Uterus (tissue), 4 donors: ENCODE measurements around the gene USP32. TPM values are rescaled to one million over a fixed set of nuclear protein-coding genes. Genes with fewer than 3 reads are reported as not detected.

Source experiments
- DNase-seq, 2 donors: peaks; one replicate each; pipeline ENCODE4 v3.0.0-alpha.2; 2019 to 2020
- H3K27ac ChIP-seq, 2 donors: fragments of 200-600 bp; sonication (generic); 1 replicate in 1 of 2; 2 replicates in 1 of 2; pipeline ENCODE4 v1.5.1; 2016 to 2018
- H3K27me3 ChIP-seq, 2 donors: fragments of 200-600 bp; sonication (generic); one replicate each; pipeline ENCODE4 v1.5.1; 2018 to 2019; ENCODE audit warnings: control low read depth in 1 of 2
- H3K36me3 ChIP-seq, 2 donors: fragments of 200-600 bp; sonication (generic); one replicate each; pipeline ENCODE4 v1.5.1; 2019; ENCODE audit warnings: control low read depth in 1 of 2
- H3K4me1 ChIP-seq, 2 donors: fragments of 200-600 bp; sonication (generic); one replicate each; pipeline ENCODE4 v1.5.1; 2018 to 2019; ENCODE audit warnings: control low read depth in 1 of 2
- H3K4me3 ChIP-seq, 2 donors: fragments of 200-600 bp; sonication (generic); 1 replicate in 1 of 2; 2 replicates in 1 of 2; pipeline ENCODE4 v1.5.1; 2018 to 2019; ENCODE audit warnings: mild to moderate bottlenecking in 1 of 2
- H3K9me3 ChIP-seq, 2 donors: fragments of 200-600 bp; sonication (generic); one replicate each; pipeline ENCODE4 v1.5.1; 2019; ENCODE audit warnings: control low read depth in 1 of 2
- CTCF ChIP-seq, 4 experiments: fragments of 200-600 bp in 2 of 4; fragments of 450-650 bp in 2 of 4; sonication (generic) in 2 of 4; IDR thresholded peaks; one replicate each; pipeline ENCODE4 v1.5.1; 2016 to 2019; ENCODE audit warnings: antibody characterized with exemption in 4 of 4, mild to moderate bottlenecking in 2 of 4, moderate library complexity in 1 of 4
- POLR2A ChIP-seq, 2 donors: fragments of 450-650 bp; IDR thresholded peaks; one replicate each; pipeline ENCODE4 v1.6.1; 2016; ENCODE audit warnings: antibody characterized with exemption in 2 of 2, mild to moderate bottlenecking in 1 of 2, moderate library complexity in 1 of 2
- intact Hi-C: fragments of 100-400 bp; cut with DNase I; formaldehyde crosslinking; loops from one replicate; pipeline ENCODE4 v1.15.1; 2023; ENCODE audit warnings: low total_unique reads
- total RNA-seq, 4 donors: library from RNA; depleted of rRNA in 3 of 4; stranded (reverse); fragments of >200 nt in 3 of 4; gene quantifications; one replicate each; pipeline versions ENCODE4 v1.1.0 to v1.2.4, GENCODE V29; 2014 to 2023
- donor health status: DM: yes; HTN: yes; CAD: no.

USP32 gene
- total RNA-seq, 4 donors from 2014 or later = 28.4 to 54.1 (median 43.1) TPM

- no peak for DNase-seq
- Histone ChIP-seq H3K4me1 (no peaks in the 10 kb centered on the region), H3K4me3 (no peak overlapping the region), H3K9me3 (no peaks in the 10 kb centered on the region), H3K27ac (no peak overlapping the region), H3K27me3 (no peaks in the 10 kb centered on the region), H3K36me3 (no peaks in the 10 kb centered on the region)
- no peak for TF ChIP-seq POLR2A (IDR thresholded peaks at IDR 0.05)
- TF ChIP-seq CTCF (IDR thresholded peaks at IDR 0.05) = no peak
- intact Hi-C loops = no loop called here
Observed at GRCh38 chr17:60300011-60300410, 91.9 kb downstream of the USP32 start.

- intact Hi-C loops = no loop called here
- TF ChIP-seq POLR2A (IDR thresholded peaks at IDR 0.05) = no peak
- TF ChIP-seq CTCF (IDR thresholded peaks at IDR 0.05) = no peak
- no peak overlapping the region for H3K4me3 ChIP-seq
- no peak for DNase-seq
- H3K36me3 ChIP-seq = no peaks in the 10 kb centered on the region
- no peak overlapping the region for H3K27ac ChIP-seq
- H3K27me3 ChIP-seq = no peaks in the 10 kb centered on the region
- no peaks in the 10 kb centered on the region for H3K9me3 ChIP-seq
- H3K4me1 ChIP-seq = no peaks in the 10 kb centered on the region
Observed at GRCh38 chr17:60297760-60298401, 94.1 kb downstream of the USP32 start.

- no peak overlapping the region for H3K4me3 ChIP-seq
- TF ChIP-seq POLR2A (IDR thresholded peaks at IDR 0.05) (no peak), CTCF (IDR thresholded peaks at IDR 0.05) (no peak)
- H3K9me3 ChIP-seq = no peaks in the 10 kb centered on the region
- no peaks in the 10 kb centered on the region for H3K27me3 ChIP-seq
- no peaks in the 10 kb centered on the region for H3K36me3 ChIP-seq
- H3K27ac ChIP-seq = no peak overlapping the region
- no peaks in the 10 kb centered on the region for H3K4me1 ChIP-seq
- DNase-seq = no peak
- intact Hi-C loops = no loop called here
Observed at GRCh38 chr17:60296177-60296576, 95.8 kb downstream of the USP32 start.

GRCh38 chr17:60293580-60294335 is 98.2 kb downstream of the USP32 start:
- no peaks in the 10 kb centered on the region for H3K4me1 ChIP-seq
- no peaks in the 10 kb centered on the region for H3K27me3 ChIP-seq
- H3K4me3 ChIP-seq = no peak overlapping the region
- H3K36me3 ChIP-seq = no peaks in the 10 kb centered on the region
- DNase-seq = no peak
- H3K27ac ChIP-seq = no peak overlapping the region
- H3K9me3 ChIP-seq = no peaks in the 10 kb centered on the region
- TF ChIP-seq CTCF (IDR thresholded peaks at IDR 0.05) = no peak
- no peak for TF ChIP-seq POLR2A (IDR thresholded peaks at IDR 0.05)
- intact Hi-C loops = no loop called here

DNA sequence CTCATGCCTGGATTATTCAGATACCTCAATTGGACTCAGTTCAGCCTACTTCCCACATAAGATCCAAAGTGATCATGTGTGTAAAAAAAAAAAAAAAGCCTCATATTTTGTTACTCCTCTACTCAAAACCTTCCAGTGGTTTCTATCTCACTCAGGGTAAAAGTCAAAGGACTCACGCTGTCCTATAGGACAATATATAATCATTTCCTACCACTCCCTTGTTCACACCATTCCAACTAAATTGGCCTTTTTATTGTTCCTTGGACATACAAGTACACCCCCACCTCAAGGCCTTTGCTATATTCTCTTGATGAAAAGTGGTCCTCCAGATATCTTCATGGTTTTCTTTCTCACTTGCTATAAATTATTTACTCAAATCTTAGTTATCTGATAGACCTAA is 99.2 kb downstream of the USP32 start:
- Histone ChIP-seq H3K9me3 (no peaks in the 10 kb centered on the region), H3K36me3 (no peaks in the 10 kb centered on the region), H3K4me1 (no peaks in the 10 kb centered on the region), H3K4me3 (no peak overlapping the region), H3K27ac (no peak overlapping the region), H3K27me3 (no peaks in the 10 kb centered on the region)
- intact Hi-C loops = no loop called here
- no peak for TF ChIP-seq CTCF (IDR thresholded peaks at IDR 0.05)
- no peak for DNase-seq
